B cell (primary cell): ENCODE measurements around the gene FMNL1. TPM values are rescaled to one million over a fixed set of nuclear protein-coding genes. Genes with fewer than 3 reads are reported as not detected.
A peak's percentile ranks its signal among the peaks of the same experiment; 100 is the strongest.

Experiments
- ATAC-seq: fragments of 200-7000 bp; cut with Tn5 transposase; one replicate; pipeline ENCODE4 v1.10.0; 2021; ENCODE audit warnings: low read depth, mild to moderate bottlenecking, moderate number of reproducible peaks, moderate library complexity
- CTCF ChIA-PET: fragments of 350-600 bp; sonication (Branson Sonifier 250); formaldehyde crosslinking; loops from one replicate; lab custom pipeline; 2021; ENCODE audit warnings: antibody characterized with exemption, inconsistent platforms; lab: Charles Lee
- POLR2A ChIA-PET: fragments of 350-600 bp; sonication (Branson Sonifier 250); formaldehyde crosslinking; loops from one replicate; lab custom pipeline; 2021; ENCODE audit warnings: antibody characterized with exemption; lab: Charles Lee
- DNase-seq: peaks from one replicate; pipeline ENCODE4 v3.0.0; 2013
- H2AFZ ChIP-seq: 2 replicates; pipeline ENCODE4 v1.6.1; 2012; ENCODE audit warnings: mild to moderate bottlenecking, low read depth, low read length; ENCODE audit not compliant: insufficient read depth, poor library complexity, severe bottlenecking
- H3K27ac ChIP-seq, 2 donors: 1 replicate in 1 of 2; 2 replicates in 1 of 2; pipeline ENCODE4 v1.5.1; 2012 to 2013; ENCODE audit warnings: low read length in 2 of 2, mild to moderate bottlenecking in 2 of 2, moderate library complexity in 1 of 2
- H3K27me3 ChIP-seq, 4 experiments: fragments of 200-600 bp in 1 of 4; sonication (generic) in 1 of 4; replicated peaks in 1 of 4; 1 replicate in 2 of 4; 2 replicates in 2 of 4; pipeline versions ENCODE4 v1.6.1 to v1.7.0; 2013 to 2016; ENCODE audit warnings: low read length in 3 of 4, mild to moderate bottlenecking in 2 of 4, mixed read lengths in 1 of 4, moderate library complexity in 1 of 4; ENCODE audit not compliant: insufficient read depth in 4 of 4, control insufficient read depth in 3 of 4; ENCODE audit errors: control extremely low read depth in 1 of 4
- H3K36me3 ChIP-seq, 2 experiments: replicated peaks in 1 of 2; 1 replicate in 1 of 2; 2 replicates in 1 of 2; pipeline versions ENCODE4 v1.6.1 to v1.7.1; 2013; ENCODE audit warnings: low read length in 1 of 2; ENCODE audit not compliant: insufficient read depth in 2 of 2, control insufficient read depth in 1 of 2; ENCODE audit errors: control extremely low read depth in 1 of 2, extremely low read depth in 1 of 2
- H3K4me1 ChIP-seq, 2 donors: fragments of 200-600 bp in 1 of 2; sonication (generic) in 1 of 2; 1 replicate in 1 of 2; 2 replicates in 1 of 2; pipeline versions ENCODE4 v1.5.1 to v1.6.1; 2013 to 2017; ENCODE audit warnings: low read length in 2 of 2; ENCODE audit not compliant: control insufficient read depth in 2 of 2, insufficient read depth in 2 of 2
- H3K4me2 ChIP-seq: replicated peaks from 2 replicates; pipeline ENCODE3; 2012; ENCODE audit warnings: mild to moderate bottlenecking, low read depth, low read length; ENCODE audit not compliant: poor library complexity, severe bottlenecking
- H3K4me3 ChIP-seq, 5 experiments: fragments of 200-600 bp in 1 of 5; sonication (generic) in 1 of 5; 1 replicate in 3 of 5; 2 replicates in 2 of 5; pipeline versions ENCODE4 v1.5.1 to v1.7.0; 2011 to 2016; ENCODE audit warnings: low read length in 4 of 5, mild to moderate bottlenecking in 4 of 5, low read depth in 2 of 5, control low read depth in 1 of 5, moderate library complexity in 1 of 5; ENCODE audit not compliant: insufficient read depth in 1 of 5; ENCODE audit errors: control extremely low read depth in 1 of 5, extremely low read depth in 1 of 5
- H3K79me2 ChIP-seq: fragments of 200-600 bp; sonication (generic); one replicate; pipeline ENCODE4 v1.6.0; 2016; ENCODE audit warnings: low read length; ENCODE audit not compliant: control insufficient read depth, insufficient read depth
- H3K9ac ChIP-seq: fragments of 200-600 bp; sonication (generic); 2 replicates; pipeline ENCODE4 v1.6.1; 2017; ENCODE audit warnings: mild to moderate bottlenecking, low read length, moderate library complexity
- H3K9me3 ChIP-seq, 3 donors: one replicate each; pipeline versions ENCODE4 v1.6.1 to v1.7.1; 2013; ENCODE audit warnings: low read length in 2 of 3; ENCODE audit not compliant: control insufficient read depth in 2 of 3, insufficient read depth in 1 of 3; ENCODE audit errors: control extremely low read depth in 1 of 3
- H4K20me1 ChIP-seq: 2 replicates; pipeline ENCODE4 v1.6.0; 2012; ENCODE audit warnings: mild to moderate bottlenecking, low read length; ENCODE audit not compliant: insufficient read depth, control insufficient read depth, poor library complexity, severe bottlenecking
- H3K27ac Mint-ChIP-seq: one replicate; pipeline ENCODE4 v1.8.0; 2021; ENCODE audit warnings: mixed read lengths
- H3K27me3 Mint-ChIP-seq: one replicate; pipeline ENCODE4 v1.8.0; 2021; ENCODE audit warnings: mixed read lengths
- H3K4me1 Mint-ChIP-seq: one replicate; pipeline ENCODE4 v1.8.0; 2021; ENCODE audit warnings: mixed read lengths
- H3K4me3 Mint-ChIP-seq: one replicate; pipeline ENCODE4 v1.8.0; 2021; ENCODE audit warnings: mixed read lengths
- H3K9me3 Mint-ChIP-seq: one replicate; pipeline ENCODE4 v1.8.0; 2022; ENCODE audit warnings: mixed read lengths; ENCODE audit not compliant: insufficient read depth
- EZH2 ChIP-seq: IDR thresholded peaks from 2 replicates; pipeline ENCODE4 v1.6.1; 2012; ENCODE audit warnings: borderline replicate concordance, low read depth, mild to moderate bottlenecking, moderate library complexity, low read length; ENCODE audit not compliant: insufficient read depth, poor library complexity, severe bottlenecking
- WGBS: methylation state at CpG from one replicate; pipeline ENCODE4 v1.1.5; 2013; ENCODE audit warnings: missing lambda C conversion rate; ENCODE audit not compliant: insufficient coverage; 5-methylcytosine and 5-hydroxymethylcytosine counted together
- intact Hi-C: fragments of 100-400 bp; cut with micrococcal nuclease; formaldehyde crosslinking; loops from one replicate; pipeline ENCODE4 v1.10.0; 2022
- polyA plus RNA-seq: library from polyadenylated mRNA; depleted of rRNA; stranded (reverse); fragments of >200 nt; gene quantifications from 2 replicates; pipeline ENCODE4 v1.2.3, GENCODE V29; 2012
- total RNA-seq, 2 donors: library from RNA; stranded (reverse); fragments of 120-200 nt in 1 of 2; gene quantifications; 1 replicate in 1 of 2; 2 replicates in 1 of 2; pipeline versions ENCODE4 v1.2.3 to v1.2.4, GENCODE V29; 2013 to 2022
- TF ChIP-seq, protein P1 (sequence below): fragments of 200-600 bp; IDR thresholded peaks from one replicate; pipeline ENCODE4 v1.8.0; 2022; ENCODE audit warnings: antibody characterized with exemption, mild to moderate bottlenecking

FMNL1 gene
- total and polyA plus RNA-seq, 2 donors (not counting 1 experiment from before 2014, with no cell fraction given) = 386 to 663 TPM

DNA sequence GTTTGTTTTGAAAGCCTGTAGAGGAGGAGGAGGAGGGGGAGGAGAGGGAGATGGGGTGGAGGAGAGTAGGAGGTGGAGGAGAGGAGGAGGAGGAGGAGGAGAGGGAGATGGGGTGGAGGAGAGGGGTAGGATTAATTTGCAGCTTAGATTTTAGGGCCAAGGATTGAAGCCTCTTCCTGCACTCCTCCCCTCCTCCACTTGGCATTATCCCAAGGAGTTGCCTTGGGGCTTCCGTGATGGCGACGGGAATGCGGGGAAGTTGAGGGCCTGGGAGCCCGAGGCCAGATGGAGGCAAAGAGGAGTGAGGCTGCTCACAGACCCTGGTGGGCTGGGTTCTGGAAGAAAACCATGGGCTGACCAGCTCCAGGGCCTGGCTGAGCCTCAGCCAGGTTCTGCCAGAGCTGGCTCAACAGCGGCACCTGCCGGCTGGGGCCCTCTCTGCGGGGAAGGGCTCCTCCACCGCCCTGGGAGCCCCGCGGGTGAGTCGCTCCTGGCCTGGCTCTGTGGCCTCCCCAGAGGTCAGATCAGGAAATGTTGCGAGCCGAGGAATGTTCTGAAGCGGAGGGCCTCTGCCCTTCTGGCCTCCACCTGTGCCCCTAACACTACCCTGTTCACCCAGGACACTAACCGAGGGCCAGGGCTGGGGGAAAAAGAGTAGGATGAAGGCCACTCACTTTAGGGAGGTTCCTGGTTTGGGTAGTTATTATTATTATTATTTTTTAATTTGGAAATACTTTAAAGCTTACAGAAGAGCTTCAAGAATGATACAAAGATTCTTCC, 23.9 kb upstream of the FMNL1 start:
- peaks cover 9% of the 10 kb centered on the region for H3K4me1 Mint-ChIP-seq
- DNase-seq (peak; percentile 87), ATAC-seq (peak; percentile 100)
- WGBS = 8% methylated on average over 12 of the region's 16 CpGs
- no peak overlapping the region for H3K4me3 Mint-ChIP-seq
- CTCF ChIA-PET = interaction anchor here (0.5 to 12.2 kb wide), 40 partner anchors 9 to 1057 kb away, joined by 3 to 233 read pairs (median 5); partner anchors contain the start of genes ACBD4, EFTUD2, FMNL1 and HEXIM1
- Histone ChIP-seq H3K4me2 (peak overlapping the region; percentile 52), H4K20me1 (no peaks in the 10 kb centered on the region), H3K27ac (no peak overlapping the region), H2AFZ (peak overlapping the region; percentile 69), H3K9me3 (no peaks in the 10 kb centered on the region), H3K36me3 (no peaks in the 10 kb centered on the region), H3K4me3 (no peak overlapping the region), H3K27me3 (no peaks in the 10 kb centered on the region), H3K79me2 (no peaks in the 10 kb centered on the region), H3K4me1 (peaks cover 0 to 6% of the 10 kb centered on the region in 2 donors), H3K9ac (no peak overlapping the region)
- no peaks in the 10 kb centered on the region for H3K9me3 Mint-ChIP-seq
- H3K27ac Mint-ChIP-seq = peak overlapping the region; percentile 15
- no peaks in the 10 kb centered on the region for H3K27me3 Mint-ChIP-seq
- TF ChIP-seq, protein P1, sequence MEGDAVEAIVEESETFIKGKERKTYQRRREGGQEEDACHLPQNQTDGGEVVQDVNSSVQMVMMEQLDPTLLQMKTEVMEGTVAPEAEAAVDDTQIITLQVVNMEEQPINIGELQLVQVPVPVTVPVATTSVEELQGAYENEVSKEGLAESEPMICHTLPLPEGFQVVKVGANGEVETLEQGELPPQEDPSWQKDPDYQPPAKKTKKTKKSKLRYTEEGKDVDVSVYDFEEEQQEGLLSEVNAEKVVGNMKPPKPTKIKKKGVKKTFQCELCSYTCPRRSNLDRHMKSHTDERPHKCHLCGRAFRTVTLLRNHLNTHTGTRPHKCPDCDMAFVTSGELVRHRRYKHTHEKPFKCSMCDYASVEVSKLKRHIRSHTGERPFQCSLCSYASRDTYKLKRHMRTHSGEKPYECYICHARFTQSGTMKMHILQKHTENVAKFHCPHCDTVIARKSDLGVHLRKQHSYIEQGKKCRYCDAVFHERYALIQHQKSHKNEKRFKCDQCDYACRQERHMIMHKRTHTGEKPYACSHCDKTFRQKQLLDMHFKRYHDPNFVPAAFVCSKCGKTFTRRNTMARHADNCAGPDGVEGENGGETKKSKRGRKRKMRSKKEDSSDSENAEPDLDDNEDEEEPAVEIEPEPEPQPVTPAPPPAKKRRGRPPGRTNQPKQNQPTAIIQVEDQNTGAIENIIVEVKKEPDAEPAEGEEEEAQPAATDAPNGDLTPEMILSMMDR = peak; percentile 97
- no peak for TF ChIP-seq EZH2
- intact Hi-C loops = loop anchor here (1.0 to 2.0 kb wide), 3 partner anchors 48 to 423 kb away; partner anchors contain the start of gene ACBD4
- POLR2A ChIA-PET = interaction anchor here (0.7 to 2.0 kb wide), 4 partner anchors 36 to 62 kb away, joined by 4 to 9 read pairs (median 8); partner anchors contain the start of genes ACBD4 and HEXIM2

DNA sequence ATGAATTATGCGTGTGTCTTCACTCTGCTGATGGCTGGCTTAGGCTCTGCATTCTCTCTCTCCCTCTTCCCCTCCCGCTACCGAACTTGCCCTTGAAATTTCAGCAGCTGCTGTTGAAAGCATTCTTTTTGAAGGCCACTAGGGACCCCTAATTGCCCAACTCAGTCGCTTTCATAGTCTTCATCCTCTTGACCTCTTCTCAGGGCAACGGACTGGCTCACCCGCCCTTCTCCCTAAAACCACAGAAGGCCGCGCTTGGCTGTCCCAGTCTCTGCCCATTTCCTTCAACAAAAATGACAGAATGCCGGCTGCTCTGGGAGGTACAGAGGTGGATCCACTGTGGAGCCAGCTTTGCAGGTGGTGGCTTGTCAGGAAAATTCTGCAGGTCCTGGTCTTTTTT, 21.0 kb upstream of the FMNL1 start:
- H3K79me2 ChIP-seq = no peaks in the 10 kb centered on the region
- POLR2A ChIA-PET = no interaction called here
- H4K20me1 ChIP-seq = no peaks in the 10 kb centered on the region
- intact Hi-C loops = no loop called here
- no peak overlapping the region for H3K4me2 ChIP-seq
- no peak overlapping the region for H3K27ac ChIP-seq
- H3K9ac ChIP-seq = no peak overlapping the region
- H3K4me3 ChIP-seq = no peak overlapping the region
- H3K27ac Mint-ChIP-seq = no peak overlapping the region
- no peaks in the 10 kb centered on the region for H3K27me3 Mint-ChIP-seq
- 38% methylated on average over 5 of the region's 9 CpGs for WGBS
- TF ChIP-seq EZH2 = no peak
- TF ChIP-seq, protein P1 = no peak
- CTCF ChIA-PET = interaction anchor here (1.0 to 12.2 kb wide), 3 partner anchors 19 to 66 kb away, joined by 3 to 233 read pairs (median 6); partner anchors contain the start of genes ACBD4 and PLCD3
- no peaks in the 10 kb centered on the region for H3K27me3 ChIP-seq
- H3K36me3 ChIP-seq = no peaks in the 10 kb centered on the region
- ATAC-seq = no peak
- H2AFZ ChIP-seq = no peak overlapping the region
- H3K4me1 ChIP-seq = peaks cover 0 to 6% of the 10 kb centered on the region in 2 donors
- H3K9me3 Mint-ChIP-seq = no peaks in the 10 kb centered on the region
- DNase-seq = no peak
- peaks cover 9% of the 10 kb centered on the region for H3K4me1 Mint-ChIP-seq
- H3K9me3 ChIP-seq = no peaks in the 10 kb centered on the region
- H3K4me3 Mint-ChIP-seq = no peak overlapping the region
